ENCODE results near the gene BLOC1S1. TPM values are rescaled to one million over a fixed set of nuclear protein-coding genes. Genes with fewer than 3 reads are reported as not detected.

The BLOC1S1 gene
- total RNA-seq, 4 donors from 2014 or later: 255 to 434 (median 300) TPM

DNA sequence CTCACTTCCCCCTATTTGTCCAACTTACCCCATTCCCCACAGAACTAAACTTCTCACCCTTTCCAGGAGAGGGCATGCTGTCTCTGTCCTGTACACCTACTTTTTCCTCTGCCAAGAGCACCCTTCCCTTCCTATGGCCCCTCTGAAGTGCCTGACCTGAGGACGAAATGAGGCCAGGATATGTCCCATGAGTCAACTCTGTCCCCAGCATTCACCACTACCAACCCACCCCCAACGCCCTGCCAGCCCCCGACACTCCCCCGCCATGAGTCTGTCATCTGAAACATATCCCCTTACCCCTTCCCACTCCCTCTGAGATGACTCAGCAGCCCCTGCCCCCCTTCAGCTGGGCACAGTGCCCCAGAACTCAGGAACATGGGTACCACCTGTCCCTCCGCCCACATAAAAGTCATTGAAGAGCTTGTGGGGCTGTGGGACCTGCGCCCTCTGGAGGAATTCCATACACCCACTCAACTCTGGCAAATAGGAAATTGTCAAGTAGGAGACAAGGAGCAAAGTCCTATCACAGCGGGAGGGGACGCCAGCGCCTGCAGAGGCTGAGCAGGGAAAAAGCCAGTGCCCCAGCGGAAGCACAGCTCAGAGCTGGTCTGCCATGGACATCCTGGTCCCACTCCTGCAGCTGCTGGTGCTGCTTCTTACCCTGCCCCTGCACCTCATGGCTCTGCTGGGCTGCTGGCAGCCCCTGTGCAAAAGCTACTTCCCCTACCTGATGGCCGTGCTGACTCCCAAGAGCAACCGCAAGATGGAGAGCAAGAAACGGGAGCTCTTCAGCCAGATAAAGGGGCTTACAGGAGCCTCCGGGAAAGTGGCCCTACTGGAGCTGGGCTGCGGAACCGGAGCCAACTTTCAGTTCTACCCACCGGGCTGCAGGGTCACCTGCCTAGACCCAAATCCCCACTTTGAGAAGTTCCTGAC lies 34.4 kb upstream of the BLOC1S1 start:
- Histone ChIP-seq H3K4me1 (peaks cover 7 to 17% of the 10 kb centered on the region in 2 donors), H3K27me3 (no peaks in the 10 kb centered on the region), H3K36me3 (peaks cover 0 to 14% of the 10 kb centered on the region in 2 donors), H3K27ac (peak overlapping the region; percentile 68 to 87 (median 80)), H3K9me3 (no peaks in the 10 kb centered on the region), H3K4me3 (peak overlapping the region; percentile 33 to 56 (median 40))
- intact Hi-C loops (cut with DNase I; ENCODE audit: low total_unique reads) (loop anchor here (1.0 to 2.0 kb wide), 2 partner anchors 19 to 40 kb away; no protein-coding TSS in a partner anchor), in situ Hi-C loops (cut with MboI; ENCODE audit: low sequenced_read_pairs in 4 of 4) (loop anchor here in 1 of 4 donors (5.0 kb wide), 1 partner anchor 41 kb away; the partner anchor contains the start of gene RDH5)
- TF ChIP-seq, protein P1, sequence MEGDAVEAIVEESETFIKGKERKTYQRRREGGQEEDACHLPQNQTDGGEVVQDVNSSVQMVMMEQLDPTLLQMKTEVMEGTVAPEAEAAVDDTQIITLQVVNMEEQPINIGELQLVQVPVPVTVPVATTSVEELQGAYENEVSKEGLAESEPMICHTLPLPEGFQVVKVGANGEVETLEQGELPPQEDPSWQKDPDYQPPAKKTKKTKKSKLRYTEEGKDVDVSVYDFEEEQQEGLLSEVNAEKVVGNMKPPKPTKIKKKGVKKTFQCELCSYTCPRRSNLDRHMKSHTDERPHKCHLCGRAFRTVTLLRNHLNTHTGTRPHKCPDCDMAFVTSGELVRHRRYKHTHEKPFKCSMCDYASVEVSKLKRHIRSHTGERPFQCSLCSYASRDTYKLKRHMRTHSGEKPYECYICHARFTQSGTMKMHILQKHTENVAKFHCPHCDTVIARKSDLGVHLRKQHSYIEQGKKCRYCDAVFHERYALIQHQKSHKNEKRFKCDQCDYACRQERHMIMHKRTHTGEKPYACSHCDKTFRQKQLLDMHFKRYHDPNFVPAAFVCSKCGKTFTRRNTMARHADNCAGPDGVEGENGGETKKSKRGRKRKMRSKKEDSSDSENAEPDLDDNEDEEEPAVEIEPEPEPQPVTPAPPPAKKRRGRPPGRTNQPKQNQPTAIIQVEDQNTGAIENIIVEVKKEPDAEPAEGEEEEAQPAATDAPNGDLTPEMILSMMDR (IDR thresholded peaks at IDR 0.05 in 4 of 5, conservative IDR thresholded peaks at IDR 0.05 in 1 of 5): peak; percentile 21 to 57 (median 53)
- TF ChIP-seq POLR2A (IDR thresholded peaks at IDR 0.05): peak in 1 of 2 donors; percentile 39
- peak; percentile 93 to 94 for ATAC-seq
- DNase-seq: peak; percentile 63 to 85

DNA sequence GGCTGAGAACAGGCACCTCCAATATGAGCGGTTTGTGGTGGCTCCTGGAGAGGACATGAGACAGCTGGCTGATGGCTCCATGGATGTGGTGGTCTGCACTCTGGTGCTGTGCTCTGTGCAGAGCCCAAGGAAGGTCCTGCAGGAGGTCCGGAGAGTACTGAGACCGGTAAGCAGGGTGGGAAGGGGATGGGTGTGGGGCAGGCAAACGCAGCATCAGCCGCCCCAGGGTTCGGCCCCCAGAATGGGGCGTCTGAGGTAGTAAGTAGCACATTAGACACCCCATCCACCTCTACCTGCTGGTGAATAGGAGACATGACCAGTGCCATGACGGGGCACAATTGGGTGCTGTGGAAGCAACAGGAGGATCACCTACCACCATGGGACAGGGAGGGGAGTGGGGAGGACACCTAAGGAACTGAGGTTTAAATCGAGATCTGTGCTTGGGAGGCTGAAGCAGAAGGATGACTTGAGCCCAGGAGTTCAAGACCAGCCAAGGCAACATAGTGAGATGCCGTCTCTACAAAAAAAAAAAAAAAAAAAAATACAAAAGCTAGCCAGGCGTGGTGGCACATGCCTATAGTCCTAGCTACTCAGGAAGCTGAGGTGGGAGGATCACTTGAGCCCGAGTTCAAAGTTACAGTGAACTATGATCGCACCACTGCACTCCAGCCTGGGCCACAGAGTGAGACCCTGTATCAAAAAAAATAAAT lies 33.6 kb upstream of the BLOC1S1 start:
- peak in 1 of 2 donors; percentile 4 for ATAC-seq
- in situ Hi-C loops (cut with MboI; ENCODE audit: low sequenced_read_pairs in 4 of 4): loop anchor here in 1 of 4 donors (5.0 kb wide), 1 partner anchor 40 kb away; the partner anchor contains the start of gene RDH5
- Histone ChIP-seq H3K36me3 (peaks cover 0 to 20% of the 10 kb centered on the region in 2 donors), H3K4me3 (peak overlapping the region; percentile 33 to 56 (median 40)), H3K4me1 (peaks cover 7 to 17% of the 10 kb centered on the region in 2 donors), H3K27me3 (no peaks in the 10 kb centered on the region), H3K9me3 (no peaks in the 10 kb centered on the region), H3K27ac (peak overlapping the region; percentile 68 to 87 (median 80))
- intact Hi-C loops (cut with DNase I; ENCODE audit: low total_unique reads): loop anchor here (2.0 kb wide), 1 partner anchor 19 kb away; no protein-coding TSS in a partner anchor
- no peak for TF ChIP-seq POLR2A (IDR thresholded peaks at IDR 0.05)
- TF ChIP-seq, protein P1 (IDR thresholded peaks at IDR 0.05 in 4 of 5, conservative IDR thresholded peaks at IDR 0.05 in 1 of 5): no peak
- DNase-seq: no peak

DNA sequence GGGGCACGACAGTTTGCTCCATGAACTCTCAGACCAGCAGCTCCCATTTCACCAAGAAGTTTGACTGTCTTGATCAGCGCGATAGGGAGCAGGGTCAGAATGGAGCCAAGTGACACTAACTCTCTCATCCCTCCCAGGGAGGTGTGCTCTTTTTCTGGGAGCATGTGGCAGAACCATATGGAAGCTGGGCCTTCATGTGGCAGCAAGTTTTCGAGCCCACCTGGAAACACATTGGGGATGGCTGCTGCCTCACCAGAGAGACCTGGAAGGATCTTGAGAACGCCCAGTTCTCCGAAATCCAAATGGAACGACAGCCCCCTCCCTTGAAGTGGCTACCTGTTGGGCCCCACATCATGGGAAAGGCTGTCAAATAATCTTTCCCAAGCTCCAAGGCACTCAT lies 32.2 kb upstream of the BLOC1S1 start:
- TF ChIP-seq, protein P1 (IDR thresholded peaks at IDR 0.05 in 4 of 5, conservative IDR thresholded peaks at IDR 0.05 in 1 of 5): no peak
- no peak for TF ChIP-seq POLR2A (IDR thresholded peaks at IDR 0.05)
- no peak overlapping the region for H3K4me3 ChIP-seq
- intact Hi-C loops (cut with DNase I; ENCODE audit: low total_unique reads) (loop anchor here (2.0 kb wide), 1 partner anchor 17 kb away; no protein-coding TSS in a partner anchor), in situ Hi-C loops (cut with MboI; ENCODE audit: low sequenced_read_pairs in 4 of 4) (loop anchor here in 1 of 4 donors (5.0 kb wide), 1 partner anchor 39 kb away; the partner anchor contains the start of gene RDH5)
- no peaks in the 10 kb centered on the region for H3K27me3 ChIP-seq
- H3K27ac ChIP-seq: peak overlapping the region; percentile 9 to 87 (median 23)
- DNase-seq (no peak), ATAC-seq (no peak)
- no peaks in the 10 kb centered on the region for H3K9me3 ChIP-seq
- peaks cover 0 to 32% of the 10 kb centered on the region in 2 donors for H3K36me3 ChIP-seq
- H3K4me1 ChIP-seq: peaks cover 7 to 17% of the 10 kb centered on the region in 2 donors

DNA sequence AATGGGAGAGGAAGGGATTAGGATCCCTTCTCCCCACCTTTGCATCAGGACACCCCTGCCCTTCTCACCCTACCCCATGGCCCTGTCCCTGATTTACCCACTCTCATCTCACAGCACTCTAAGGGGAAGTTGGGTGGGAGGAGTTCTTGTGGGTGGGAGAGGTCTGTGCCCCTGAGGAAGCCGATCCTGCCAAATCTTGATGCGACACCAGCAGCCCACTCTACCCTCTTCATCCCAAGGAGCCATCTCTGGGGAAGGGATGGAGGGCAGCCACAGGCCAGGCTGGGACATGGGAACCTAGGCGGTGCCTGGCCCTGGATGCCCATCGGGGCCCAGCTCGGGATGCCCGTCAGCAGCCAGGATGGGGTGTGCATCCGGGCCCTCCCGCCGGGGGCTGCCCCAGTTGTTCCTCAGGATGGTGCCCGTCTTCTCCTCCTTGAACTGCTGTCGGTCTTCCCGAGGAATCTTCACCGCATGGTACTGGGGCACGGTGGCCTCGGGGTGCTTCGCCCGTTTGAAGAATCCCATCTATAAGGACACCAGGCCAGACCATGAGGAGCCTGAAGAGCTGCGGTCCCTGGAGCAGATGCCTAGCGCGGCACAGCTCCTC lies 31.0 kb upstream of the BLOC1S1 start:
- no peak for ATAC-seq
- in situ Hi-C loops (cut with MboI; ENCODE audit: low sequenced_read_pairs in 4 of 4): loop anchor here in 1 of 4 donors (5.0 kb wide), 1 partner anchor 37 kb away; the partner anchor contains the start of gene RDH5
- no peaks in the 10 kb centered on the region for H3K9me3 ChIP-seq
- intact Hi-C loops (cut with DNase I; ENCODE audit: low total_unique reads): no loop called here
- H3K36me3 ChIP-seq: peaks cover 0 to 36% of the 10 kb centered on the region in 2 donors
- peak overlapping the region in 2 of 4 donors; percentile 9 to 31 for H3K27ac ChIP-seq
- DNase-seq: no peak
- H3K27me3 ChIP-seq: no peaks in the 10 kb centered on the region
- TF ChIP-seq POLR2A (IDR thresholded peaks at IDR 0.05): no peak
- TF ChIP-seq, protein P1 (IDR thresholded peaks at IDR 0.05 in 4 of 5, conservative IDR thresholded peaks at IDR 0.05 in 1 of 5): no peak
- H3K4me1 ChIP-seq: peaks cover 7 to 17% of the 10 kb centered on the region in 2 donors
- H3K4me3 ChIP-seq: no peak overlapping the region

All from gastrocnemius medialis (tissue), 4 donors.